Stimulated activated CD8-positive, alpha-beta memory T cell treated with anti-CD3 and anti-CD28 coated beads, Interleukin-4, amount 100 ng/mL, for 48 hours (primary cell): ENCODE data around the gene SLC25A6.
"Not testable (repeated sequence)": the region's sequence is repeated elsewhere in the genome, so short reads cannot be mapped to it uniquely, and the experiment has no call there.

Experiments
- DNase-seq: peaks from one replicate; pipeline ENCODE4 v3.0.0-alpha.2; 2020

The SLC25A6 gene

DNA sequence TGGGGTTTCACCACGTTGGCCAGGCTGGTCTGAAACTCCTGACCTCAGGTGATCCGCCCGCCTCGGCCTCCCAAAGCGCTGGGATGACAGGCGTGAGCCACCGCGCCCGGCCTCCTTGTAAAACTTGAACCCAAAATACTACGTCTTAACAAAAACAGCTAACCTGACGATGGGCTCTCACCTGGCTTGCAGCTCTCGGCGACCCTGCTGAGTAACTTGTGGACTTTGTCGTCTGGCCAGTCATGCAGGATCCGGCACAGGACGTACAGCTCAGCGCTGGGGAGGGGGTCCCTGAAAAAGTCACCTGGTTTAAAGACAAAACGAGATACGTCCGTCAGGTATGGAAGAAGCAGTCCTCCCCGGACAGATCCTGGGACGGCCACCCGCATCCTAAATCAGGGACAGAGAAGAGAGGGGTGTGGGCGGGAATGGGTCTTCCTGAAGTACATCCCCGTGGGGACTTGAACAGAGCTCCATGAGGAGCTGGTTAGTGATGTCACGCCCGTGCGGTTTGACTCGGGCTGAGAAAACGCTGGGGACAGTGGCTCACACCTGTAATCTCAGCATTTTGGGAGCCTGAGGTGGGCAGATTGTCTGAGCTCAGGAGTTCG is 20.7 kb upstream of the SLC25A6 start:
- DNase-seq = no peak

DNA sequence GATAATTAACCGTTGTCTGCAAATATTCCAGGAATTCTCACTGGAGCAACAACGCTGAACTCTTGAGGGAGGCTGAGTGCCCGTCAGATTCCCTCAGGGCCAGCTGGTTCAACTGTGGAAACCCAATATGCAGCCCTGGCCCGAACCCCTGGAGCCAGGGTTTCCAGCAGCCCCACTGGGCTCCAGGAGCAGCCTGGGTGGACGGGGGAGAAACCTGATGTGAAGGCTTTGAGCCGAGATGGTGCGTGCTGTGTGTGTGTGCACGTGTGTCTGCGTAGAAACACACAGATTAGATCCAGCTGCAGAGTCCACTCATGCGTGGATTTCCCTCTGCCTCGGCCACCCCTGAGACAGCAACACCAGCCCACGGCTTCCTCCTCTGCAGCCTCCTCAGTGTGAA is 19.4 kb upstream of the SLC25A6 start:
- peak; percentile 19 for DNase-seq

DNA sequence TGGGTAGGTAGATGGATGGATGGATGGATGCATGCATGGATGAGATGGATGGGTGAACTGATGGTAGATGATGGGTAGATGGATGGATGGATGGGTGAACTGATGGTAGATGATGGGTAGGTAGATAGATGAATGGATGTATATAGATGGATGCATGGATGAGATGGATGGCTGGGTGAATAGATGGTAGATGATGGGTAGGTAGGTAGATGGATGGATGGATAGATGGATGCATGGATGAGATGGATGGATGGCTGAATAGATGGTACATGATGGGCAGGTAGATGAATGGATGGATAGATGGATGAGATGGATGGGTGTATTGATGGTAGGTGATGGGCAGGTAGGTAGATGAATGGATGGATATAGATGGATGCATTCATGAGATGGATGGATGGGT is 15.1 kb upstream of the SLC25A6 start:
- DNase-seq = no peak

DNA sequence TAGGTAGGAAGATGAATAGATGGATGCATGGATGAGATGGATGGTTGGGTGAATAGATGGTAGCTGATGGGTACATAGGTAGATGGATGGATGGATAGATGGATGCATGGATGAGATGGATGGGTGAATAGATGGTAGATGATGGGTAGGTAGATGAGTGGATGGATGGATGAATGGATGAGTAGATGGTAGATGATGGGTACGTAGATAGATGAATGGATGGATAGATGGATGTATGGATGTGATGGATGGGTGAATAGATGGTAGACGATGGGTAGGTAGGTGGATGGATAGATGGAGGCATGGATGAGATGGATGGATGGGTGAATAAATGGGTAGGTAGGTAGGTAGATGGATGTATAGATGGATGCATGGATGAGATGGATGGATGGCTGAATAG is 13.9 kb upstream of the SLC25A6 start:
- not testable (repeated sequence) for DNase-seq

DNA sequence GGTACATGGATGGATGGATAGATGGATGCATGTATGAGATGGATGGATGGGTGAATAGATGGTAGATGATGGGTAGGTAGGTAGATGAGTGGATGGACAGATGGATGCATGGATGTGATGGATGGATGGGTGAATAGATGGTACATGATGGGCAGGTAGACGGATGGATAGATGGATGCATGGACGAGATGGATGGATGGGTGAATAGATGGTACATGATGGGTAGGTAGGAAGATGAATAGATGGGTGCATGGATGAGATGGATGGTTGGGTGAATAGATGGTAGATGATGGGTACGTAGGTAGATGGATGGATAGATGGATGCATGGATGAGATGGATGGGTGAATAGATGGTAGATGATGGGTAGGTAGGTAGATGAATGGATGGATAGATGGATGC is 12.0 kb upstream of the SLC25A6 start:
- not testable (repeated sequence) for DNase-seq

DNA sequence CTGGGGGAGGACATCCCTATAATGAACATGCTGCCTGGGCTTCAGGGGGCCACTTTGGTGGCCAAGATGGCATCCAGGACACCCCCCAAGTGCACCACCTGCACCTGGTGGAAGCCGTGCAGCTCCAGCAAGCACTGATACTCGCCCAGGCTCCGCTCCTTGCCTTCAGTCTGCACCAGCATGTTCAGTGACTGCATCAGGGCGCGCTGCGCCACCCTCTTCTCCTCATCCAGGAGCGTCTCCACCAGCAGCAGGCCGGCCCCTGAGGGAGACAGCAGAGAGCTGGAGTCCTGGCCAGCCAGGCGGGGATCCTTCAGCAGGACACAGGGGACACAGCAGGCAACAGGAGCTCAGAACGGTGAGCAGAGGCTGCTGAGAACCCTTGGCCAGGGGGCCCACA is 11.3 kb upstream of the SLC25A6 start:
- peak; percentile 17 for DNase-seq

DNA sequence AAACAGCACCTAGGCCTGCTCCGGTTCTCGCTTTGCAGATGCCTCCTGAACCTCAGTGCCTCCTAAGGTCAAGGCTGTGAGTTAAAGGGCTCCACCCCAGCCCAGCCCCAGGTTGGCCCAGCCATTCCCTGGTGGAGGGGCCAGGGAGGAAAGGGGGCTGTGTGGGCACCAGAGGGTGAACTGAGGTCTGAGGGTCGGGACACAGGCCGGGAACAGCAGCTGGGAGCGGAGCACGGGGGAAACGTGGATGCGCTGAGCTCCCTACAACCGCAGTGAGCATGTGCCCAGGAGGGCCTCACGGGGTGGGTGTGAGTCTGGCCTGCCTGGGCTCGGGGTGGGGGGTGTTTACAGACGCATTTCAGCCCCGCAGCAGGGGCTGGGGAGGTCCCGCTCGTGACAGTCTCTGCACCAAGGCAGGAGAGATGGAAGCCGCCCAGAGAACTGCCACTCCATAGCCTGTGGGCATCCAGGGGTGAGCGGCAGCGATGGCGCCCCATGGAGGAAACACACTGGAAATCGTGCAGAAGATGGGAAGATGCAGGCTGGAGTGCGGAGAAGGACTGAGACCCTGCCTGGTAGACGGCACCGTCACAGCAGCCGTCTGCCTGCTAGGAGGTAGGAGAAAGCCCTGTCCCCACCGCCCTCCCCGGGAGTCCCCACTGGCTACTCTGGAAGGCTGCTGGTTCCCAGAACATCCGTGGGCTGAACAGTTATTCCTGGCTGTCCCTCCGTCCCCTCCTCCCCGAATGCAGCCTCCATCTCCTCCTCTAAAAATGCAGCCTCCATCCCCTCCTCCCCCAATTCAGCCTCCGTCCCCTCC is 9.9 kb upstream of the SLC25A6 start:
- peak; percentile 24 for DNase-seq

DNA sequence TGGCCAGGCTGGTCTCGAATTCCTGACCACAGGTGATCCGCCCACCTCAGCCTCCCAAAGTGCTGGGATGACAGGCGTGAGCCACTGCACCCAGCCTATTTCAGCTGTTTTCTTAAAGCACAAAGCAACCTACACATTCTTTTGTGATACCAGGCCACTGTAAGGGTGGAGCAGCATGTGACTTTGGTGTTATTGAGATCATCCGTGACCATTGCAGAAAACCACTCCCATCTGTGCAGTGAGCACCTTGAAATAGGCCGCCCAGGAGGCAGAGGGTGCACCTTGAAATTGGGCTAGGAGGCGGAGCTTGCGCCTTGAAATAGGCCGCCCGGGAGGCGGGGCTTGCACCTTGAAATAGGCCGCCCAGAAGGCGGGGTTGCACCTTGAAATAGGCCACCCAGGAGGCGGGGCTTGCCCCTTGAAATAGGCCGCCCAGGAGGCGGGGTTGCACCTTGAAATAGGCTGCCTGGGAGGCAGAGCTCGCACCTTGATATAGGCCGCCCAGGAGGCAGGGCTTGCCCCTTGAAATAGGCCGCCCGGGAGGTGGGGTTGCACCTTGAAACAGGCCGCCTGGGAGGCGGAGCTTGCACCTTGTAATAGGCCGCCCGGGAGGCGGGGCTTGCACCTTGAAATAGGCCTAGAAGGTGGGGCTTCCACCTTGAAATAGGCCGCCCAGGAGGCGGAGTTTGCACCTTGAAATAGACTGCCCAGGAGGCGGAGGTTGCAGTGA is 9.0 kb upstream of the SLC25A6 start:
- peak; percentile 38 for DNase-seq

DNA sequence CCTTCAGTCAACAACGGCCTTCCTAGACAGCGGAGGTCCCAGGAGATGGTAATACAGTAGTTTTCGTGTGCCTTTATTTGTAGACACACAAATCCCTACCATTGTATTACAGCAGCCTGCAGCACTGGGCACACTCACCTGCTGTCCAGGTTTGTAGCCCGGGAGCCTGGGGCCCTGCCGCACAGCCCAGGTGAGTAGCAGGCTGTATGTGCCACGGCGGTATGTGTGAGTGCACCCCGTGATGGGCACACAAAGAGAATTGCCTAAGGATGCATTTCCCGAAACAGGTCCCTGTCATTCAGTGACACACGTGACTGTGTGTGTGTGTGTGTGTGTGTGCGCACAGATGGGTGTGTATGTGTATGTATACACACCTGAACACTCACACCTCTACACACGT is 8.1 kb upstream of the SLC25A6 start:
- DNase-seq = peak; percentile 21

DNA sequence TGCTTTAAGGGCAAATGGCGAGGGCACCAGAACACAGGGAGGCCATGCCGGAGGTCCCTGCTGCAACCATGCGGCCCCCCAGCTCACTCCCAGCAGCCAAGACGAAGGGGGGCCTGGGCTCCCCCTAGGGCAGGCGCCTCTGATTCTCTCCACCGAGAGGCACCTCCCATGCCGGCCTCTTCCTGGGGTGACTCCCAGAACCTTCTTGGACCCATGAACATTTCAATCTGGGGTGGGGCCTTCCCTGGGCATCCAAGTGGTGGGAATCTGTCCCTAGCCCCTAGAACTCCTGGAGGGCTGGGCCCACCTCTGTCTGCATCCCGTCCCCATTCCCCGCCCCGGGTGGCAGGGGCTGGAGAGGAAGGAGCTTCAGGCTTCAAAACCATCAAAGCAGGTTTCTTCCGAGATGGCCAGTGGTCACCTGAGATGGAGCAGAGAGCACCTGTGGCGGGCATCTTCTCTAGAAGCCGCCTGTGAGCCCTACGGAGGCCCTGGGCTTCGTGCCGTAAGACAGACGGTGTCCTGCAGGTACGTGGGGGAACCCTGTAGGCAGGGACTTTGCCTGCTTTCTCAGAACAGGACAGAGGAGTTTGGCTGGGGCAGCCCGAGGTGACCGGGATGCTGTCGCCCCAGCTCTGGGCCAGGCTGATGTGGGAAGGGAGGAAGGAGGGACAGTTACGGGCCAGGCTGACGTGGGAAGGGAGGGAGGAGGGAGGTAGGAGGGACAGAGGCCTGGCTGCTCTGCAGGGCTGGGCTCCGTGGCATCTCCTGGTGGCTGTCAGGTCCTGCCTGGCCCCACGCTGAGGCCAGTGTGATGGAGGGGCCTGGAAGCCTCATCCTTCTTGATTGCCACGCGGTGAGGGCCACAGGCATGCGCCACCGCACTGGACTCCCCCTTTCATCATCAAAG is 6.8 kb upstream of the SLC25A6 start:
- peak; percentile 24 for DNase-seq

DNA sequence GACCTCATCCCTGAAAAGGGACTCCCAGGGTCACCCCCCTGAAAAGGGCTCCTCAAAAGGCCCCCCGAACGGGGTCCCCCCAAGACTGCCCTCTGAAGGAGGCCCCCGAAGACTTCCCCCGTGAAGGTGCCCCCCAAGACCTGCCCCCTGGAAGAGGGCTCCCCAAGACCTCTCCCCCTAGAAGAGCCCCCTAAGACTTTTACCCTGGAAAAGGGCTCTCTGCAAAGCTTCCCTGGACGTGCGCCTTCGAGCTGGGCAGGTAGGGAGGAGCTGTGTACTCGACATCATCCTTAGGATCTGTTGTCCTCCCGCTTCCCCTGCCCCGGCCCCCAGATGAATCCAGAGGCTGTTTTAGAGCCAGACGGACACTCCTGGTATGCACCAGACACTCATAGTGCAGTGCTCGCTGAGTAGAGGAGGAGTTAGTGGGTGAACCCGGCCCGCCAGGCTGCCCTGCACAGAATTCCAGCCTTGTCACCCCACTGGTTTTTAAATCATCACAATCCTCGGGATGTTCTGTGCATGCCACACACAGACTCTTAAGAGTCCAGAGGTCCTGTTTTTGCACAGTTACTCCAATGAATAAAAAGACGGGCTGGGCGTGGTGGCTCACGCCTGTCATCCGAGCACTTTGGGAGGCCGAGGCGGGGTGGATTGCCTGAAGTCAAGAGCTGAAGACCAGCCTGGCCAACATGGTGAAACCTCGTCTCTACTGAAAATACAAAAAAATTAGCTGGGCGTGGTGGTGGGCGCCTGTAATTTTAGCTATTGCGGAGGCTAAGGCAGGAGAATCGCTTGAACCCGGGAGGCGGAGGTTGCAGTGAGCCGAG is 5.7 kb upstream of the SLC25A6 start:
- DNase-seq = peak; percentile 18

DNA sequence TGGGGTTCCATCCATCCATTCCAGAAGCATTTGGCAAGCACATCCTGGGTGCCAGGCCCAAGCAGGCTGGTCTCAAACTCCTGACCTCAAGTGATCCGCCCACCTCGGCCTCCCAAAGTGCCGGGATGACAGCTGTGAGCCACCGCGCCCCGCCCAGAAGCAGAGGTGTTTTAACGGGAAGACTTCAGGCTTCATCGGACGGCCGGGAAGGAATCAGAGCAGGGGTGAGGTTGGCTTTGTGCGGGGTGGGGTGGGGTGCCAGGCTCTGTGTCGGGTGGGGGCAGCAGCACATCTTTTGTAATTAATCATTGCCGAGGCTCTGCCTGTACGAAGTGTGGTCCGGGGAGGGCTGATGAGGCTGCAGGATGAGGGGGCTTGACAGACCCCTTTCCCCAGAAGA is 5.1 kb upstream of the SLC25A6 start:
- peak; percentile 18 for DNase-seq

DNA sequence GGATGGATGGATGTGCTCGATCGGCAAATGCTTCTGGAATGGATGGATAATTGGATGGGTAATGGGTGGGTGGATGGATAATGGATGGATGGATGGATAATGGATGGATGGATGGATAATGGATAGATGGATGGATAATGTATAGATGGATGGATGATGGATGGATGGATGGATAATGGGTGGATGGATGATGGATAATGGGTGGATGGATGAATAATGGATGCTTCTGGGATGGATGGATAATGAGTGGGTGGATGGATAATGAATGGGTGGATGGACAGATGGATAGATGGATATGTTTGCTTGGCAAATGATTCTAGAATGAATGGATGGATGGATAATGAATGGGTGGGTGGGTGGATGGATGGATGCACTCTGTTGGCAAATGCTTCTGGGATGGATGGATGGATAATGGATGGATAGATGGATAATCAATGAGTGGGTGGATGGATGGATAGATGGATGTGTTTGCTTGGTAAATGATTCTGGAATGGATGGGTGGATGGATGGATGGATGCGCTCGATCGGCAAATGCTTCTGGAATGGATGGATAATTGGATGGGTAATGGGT is 3.8 kb upstream of the SLC25A6 start:
- DNase-seq = no peak

DNA sequence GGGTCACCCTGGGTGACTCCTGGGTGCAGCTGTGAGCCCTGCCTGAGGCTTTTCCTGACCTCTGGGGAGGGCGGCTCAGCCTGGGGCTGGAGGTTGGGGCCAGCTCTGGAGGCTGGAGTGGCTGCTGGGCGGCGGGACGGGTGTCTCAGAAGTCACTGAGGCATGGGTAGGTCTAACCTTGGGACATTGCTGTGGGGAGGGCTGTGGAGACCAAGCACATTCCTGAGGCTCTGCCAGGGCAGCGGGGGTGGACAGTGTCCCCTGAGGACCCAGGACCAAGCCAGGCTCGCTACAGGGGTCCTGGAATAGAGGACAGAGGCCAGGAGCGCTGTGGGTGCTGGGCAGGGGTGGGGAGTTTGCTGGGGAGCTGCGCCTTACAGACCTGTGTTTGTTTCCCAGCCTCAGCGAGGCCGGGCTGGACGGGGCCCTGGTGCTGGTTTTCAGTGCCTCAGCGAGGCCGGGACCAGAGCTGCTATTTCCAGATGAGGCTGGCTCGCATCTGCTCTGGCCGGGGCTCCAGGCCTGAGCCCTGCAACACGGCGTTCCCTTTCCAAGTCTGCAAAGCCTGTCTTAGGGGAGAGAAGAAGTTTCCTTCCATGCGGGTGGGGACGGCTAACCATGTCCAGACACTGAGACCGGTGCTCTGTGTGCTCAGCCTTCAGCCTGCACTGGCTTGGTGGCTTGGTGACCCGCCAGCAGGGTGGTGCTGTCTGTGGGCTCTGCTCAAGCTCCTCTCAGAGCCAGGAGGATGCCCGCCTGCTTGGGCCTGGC is 3.0 kb upstream of the SLC25A6 start:
- DNase-seq = peak; percentile 24

DNA sequence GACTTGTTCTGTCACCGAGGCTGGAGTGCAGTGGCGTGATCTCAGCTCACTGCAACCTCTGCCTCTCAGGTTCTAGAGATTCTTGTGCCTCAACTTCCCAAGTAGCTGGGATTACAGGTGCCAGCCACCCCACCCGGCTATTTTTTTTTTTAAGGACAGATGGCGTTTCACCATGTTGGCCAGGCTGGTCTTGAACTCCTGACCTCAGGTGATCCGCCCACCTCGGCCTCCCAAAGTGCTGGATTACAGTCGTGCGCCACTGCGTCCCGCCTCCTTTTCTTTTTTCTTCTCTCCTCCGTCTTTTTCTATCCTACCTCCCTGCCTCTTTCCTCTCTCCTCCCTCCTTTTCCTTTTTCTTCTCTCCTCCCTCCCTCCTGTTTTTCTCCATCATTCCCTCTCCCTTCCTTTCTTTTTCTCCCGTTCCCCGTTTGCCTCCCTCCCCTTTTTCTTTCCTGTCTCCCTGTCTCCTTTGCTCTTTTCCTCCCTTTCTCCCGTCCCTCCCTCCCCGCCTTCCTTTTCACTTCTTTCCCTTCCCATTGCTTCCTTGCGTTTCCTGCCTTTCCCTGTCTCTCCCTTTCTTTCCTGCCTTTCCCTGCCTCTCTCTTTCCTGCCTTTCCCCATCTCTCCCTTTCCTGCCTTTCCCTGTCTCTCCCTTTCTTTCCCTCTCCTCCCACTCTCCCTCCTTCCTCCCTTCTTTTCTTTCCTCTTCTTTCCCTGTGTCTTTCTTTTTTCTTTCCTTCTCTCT is 2.1 kb upstream of the SLC25A6 start:
- peak; percentile 20 for DNase-seq

DNA sequence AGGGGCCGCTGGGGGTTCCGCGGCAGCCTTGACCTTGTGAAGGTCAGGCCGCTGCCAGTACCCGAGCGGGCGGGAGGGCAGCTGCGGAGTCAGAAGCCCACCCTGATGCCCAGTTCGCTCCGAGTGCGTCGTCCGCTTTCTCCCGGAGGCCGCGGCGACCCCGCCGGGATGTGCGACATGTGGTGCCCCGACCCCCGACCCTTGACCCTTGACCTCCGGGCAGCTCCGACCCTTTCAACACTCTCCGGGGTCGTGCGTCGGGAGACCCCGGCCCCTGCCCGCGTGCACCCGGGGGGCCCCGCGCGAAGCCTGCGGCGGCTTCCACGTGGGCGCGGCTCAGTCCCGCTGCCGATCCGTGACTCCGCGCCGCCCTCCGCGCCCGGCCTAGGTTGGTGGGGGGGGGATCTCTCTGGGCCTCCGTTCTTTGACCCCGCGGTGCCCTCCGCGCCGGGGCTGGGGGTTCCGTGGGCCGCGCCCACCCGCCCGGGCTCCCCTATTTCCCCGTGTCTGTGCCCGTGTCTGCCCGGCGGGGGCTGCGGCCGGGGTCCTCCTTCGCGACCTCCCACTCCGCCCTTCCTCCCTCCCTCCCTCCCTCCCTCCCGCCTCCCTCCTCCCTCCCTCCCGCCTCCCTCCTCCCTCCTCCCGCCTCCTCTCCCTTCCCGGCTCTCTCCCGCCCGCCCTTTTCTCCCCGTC is 609 bp upstream of the SLC25A6 start:
- DNase-seq = peak; percentile 69

DNA sequence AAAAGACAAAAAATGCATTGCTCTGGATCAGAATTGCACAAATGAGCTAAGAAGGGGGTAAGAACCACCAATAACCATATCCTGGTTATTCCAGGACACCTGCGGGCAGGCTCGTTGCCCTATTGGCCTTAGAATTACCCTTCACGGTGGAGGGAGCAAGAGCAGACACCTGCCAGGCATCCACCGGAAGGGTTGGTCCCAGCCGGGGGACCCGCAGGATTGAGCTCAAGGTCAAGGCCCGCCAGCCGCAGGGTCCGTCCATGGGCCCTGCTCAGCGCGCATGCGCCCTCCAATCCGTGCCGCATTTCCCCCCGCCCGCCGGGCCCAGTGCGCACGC is 575 bp downstream of the SLC25A6 start:
- peak; percentile 96 for DNase-seq

DNA sequence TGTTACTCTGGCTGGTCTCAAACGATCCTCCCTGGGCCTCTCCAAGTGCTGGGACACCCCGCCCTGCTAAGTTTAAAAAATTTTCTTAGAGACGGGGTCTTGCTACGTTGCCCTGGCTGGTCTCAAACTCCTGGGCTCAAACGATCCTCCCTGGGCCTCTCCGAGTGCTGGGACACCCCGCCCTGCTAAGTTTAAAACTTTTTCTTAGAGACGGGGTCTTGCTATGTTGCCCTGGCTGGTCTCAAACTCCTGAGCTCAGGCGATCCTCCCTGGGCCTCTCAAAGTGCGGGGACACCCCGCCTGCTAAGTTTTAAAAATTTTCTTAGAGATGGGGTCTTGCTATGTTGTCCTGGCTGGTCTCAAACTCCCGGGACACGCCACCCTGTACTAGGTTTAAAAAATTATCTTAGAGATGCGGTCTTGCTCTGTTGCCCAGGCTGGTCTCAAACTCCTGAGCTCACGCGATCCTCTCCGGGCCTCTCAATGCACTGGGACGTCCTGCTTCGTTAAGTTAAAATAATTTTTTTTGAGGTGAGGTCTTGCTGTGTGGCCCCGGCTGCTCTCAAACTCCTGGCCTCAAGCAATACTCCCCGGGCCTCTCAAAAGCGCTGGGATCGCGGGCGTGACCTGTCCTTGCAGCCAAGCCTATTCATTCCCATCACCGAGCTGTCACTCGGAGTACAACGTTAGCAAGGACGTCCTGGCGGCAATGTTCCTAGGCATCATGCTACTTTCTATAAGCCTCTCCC is 1.1 kb downstream of the SLC25A6 start:
- peak; percentile 26 for DNase-seq

DNA sequence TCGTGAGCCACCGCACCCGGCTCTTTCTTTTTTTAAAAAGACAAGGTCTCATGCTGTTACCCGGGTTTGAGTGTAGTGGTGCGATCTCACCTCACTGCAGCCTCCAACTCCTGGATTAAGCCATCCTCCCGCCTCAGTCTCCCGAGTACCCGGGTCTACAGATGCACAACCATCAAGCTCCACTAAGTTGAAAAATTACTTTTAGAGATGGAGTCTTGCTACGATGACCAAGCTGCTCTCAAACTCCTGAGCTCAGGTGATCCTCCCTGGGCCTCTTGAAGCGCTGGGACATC is 2.0 kb downstream of the SLC25A6 start:
- no peak for DNase-seq
